Brain microvascular endothelial cell (primary cell): ENCODE data around the gene DNASE1L2.

Experiments
- DNase-seq: peaks from one replicate; pipeline ENCODE4 v3.0.0-alpha.2; 2020
- H3K27ac ChIP-seq: fragments of 250-450 bp; sonication (Bioruptor Pico); 2 replicates; pipeline ENCODE4 v1.5.1; 2020; ENCODE audit warnings: mild to moderate bottlenecking, moderate library complexity
- H3K27me3 ChIP-seq: fragments of 250-450 bp; sonication (Bioruptor Pico); replicated peaks from 2 replicates; pipeline ENCODE4 v1.5.1; 2020; ENCODE audit warnings: mild to moderate bottlenecking
- H3K36me3 ChIP-seq: fragments of 250-450 bp; sonication (Bioruptor Pico); replicated peaks from 2 replicates; pipeline ENCODE4 v1.5.1; 2020; ENCODE audit warnings: mild to moderate bottlenecking
- H3K4me3 ChIP-seq: 2 replicates; pipeline ENCODE4 v1.5.1; 2011; ENCODE audit warnings: low read depth, mild to moderate bottlenecking, control low read depth, low read length, moderate library complexity
- in situ Hi-C: cut with HindIII; loops from 2 replicates; pipeline ENCODE4 v1.10.0; 2017; ENCODE audit warnings: low sequenced_read_pairs, low pct_ligation_motif_present
- TF ChIP-seq, protein P1 (sequence below): IDR thresholded peaks from 2 replicates; pipeline ENCODE4 v1.5.1; 2011; ENCODE audit warnings: low read depth, mild to moderate bottlenecking, moderate library complexity, low read length, control low read depth, inconsistent platforms; ENCODE audit errors: missing control alignments

Gene DNASE1L2, protein sequence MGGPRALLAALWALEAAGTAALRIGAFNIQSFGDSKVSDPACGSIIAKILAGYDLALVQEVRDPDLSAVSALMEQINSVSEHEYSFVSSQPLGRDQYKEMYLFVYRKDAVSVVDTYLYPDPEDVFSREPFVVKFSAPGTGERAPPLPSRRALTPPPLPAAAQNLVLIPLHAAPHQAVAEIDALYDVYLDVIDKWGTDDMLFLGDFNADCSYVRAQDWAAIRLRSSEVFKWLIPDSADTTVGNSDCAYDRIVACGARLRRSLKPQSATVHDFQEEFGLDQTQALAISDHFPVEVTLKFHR

DNA sequence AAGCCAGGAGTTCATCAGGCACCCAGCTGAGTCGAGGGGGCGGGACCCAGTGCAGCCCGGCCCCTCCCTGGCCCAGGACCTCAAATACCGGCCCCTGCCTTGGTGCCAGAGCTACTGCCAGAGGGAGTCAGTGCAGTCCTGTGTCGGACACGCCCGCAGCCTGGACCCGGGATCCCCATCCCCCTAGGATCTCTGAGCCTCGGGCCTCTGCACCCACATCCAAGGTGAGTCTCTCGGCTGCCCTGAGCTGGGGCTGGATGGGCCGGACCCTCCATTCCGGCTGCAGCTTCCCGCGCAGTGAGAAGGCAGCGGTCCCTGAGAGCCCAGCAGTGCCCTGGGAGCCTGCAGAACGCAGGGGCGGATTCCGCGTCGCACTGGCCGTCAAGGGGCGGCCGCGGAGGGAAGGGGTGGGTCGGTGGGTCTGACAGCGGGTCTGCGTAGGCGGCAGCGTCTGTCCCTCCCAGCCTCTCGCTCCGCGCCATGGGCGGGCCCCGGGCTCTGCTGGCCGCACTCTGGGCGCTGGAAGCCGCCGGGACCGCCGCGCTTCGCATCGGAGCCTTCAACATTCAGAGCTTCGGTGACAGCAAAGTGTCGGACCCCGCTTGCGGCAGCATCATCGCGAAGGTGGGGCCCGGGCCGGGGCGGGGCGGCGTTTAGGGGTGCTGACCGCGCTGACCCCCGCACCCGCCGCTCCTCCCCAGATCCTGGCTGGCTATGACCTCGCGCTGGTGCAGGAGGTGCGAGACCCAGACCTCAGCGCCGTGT is at the start of gene DNASE1L2:
Gene DNASE1L2 (plus strand): TSS at position 108 of the 765 bp plus-strand sequence. CDS start 373 bp downstream, at position 481.
- H3K4me3 ChIP-seq = peak within 1 kb of the TSS; percentile 24
- peaks cover 5% of the 10 kb centered on the region for H3K27me3 ChIP-seq
- TF ChIP-seq, protein P1, sequence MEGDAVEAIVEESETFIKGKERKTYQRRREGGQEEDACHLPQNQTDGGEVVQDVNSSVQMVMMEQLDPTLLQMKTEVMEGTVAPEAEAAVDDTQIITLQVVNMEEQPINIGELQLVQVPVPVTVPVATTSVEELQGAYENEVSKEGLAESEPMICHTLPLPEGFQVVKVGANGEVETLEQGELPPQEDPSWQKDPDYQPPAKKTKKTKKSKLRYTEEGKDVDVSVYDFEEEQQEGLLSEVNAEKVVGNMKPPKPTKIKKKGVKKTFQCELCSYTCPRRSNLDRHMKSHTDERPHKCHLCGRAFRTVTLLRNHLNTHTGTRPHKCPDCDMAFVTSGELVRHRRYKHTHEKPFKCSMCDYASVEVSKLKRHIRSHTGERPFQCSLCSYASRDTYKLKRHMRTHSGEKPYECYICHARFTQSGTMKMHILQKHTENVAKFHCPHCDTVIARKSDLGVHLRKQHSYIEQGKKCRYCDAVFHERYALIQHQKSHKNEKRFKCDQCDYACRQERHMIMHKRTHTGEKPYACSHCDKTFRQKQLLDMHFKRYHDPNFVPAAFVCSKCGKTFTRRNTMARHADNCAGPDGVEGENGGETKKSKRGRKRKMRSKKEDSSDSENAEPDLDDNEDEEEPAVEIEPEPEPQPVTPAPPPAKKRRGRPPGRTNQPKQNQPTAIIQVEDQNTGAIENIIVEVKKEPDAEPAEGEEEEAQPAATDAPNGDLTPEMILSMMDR = no peak
- peaks cover 37% of the 10 kb centered on the region for H3K36me3 ChIP-seq
- H3K27ac ChIP-seq = no peak within 1 kb of the TSS
- DNase-seq = no peak
- in situ Hi-C loops = no loop called here

DNA sequence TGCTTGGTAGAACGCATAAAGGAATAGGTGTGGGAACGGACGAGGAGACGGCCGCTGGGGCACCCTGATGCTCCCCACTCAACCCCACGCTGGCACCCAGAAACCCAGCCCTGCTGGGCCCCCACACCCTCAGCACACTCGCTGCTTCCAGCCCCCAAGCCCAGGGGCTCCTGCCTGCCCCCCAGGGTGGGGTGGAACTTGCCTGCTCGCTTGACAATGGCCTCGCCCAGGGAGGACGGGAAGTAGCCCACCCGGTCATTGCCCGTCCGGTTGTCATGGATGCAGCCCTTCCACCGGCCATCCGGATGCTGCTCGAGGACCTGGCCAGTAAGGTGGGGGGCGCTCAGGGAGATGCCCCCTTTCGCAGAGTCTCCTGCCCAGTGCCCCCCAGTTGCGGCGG is 49.7 kb upstream of the DNASE1L2 start:
- in situ Hi-C loops = no loop called here
- TF ChIP-seq, protein P1 = no peak
- no peaks in the 10 kb centered on the region for H3K36me3 ChIP-seq
- DNase-seq = no peak
- no peak overlapping the region for H3K4me3 ChIP-seq
- H3K27ac ChIP-seq = no peak overlapping the region
- no peaks in the 10 kb centered on the region for H3K27me3 ChIP-seq

DNA sequence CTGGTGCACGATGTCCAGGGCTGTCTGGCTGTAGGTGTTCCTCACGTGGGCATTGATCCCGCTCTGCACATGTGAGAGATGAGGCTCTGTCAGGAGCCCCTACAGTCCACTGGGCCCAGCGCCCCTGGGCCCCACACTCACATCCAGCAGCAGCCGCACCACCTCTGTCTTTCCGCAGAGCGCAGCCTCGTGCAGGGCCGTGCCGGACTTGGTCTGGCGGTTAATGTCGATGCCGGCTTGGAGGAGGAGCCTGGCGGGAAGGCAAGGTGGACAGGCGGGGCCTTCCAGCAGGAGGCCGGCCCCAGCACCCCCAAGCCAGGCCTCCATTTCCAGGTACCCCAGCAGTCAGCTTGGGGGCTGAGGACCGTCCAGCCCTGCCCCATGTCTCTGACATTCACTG is 49.0 kb upstream of the DNASE1L2 start:
- H3K27ac ChIP-seq = no peak overlapping the region
- TF ChIP-seq, protein P1 = no peak
- H3K36me3 ChIP-seq = no peaks in the 10 kb centered on the region
- in situ Hi-C loops = no loop called here
- no peaks in the 10 kb centered on the region for H3K27me3 ChIP-seq
- DNase-seq = no peak
- no peak overlapping the region for H3K4me3 ChIP-seq

DNA sequence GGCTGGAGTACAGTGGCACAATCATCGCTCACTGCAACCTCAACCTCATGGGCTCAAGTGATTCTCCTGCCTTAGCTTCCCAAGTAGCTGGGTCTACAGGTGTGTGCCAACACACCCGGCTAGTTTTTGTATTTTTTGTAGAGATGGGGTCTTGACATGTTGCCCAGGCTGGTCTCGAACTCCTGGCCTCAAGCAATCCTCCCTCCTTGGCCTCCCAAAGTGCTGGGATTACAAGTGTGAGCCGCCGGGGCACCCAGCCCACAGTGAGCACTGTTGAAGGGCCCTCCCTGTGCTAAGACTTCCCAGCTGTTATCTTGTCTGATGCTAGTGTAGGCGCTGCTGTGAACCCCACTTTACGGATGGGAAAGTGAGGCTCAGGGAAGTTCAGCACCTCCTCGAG is 47.8 kb upstream of the DNASE1L2 start:
- in situ Hi-C loops = no loop called here
- TF ChIP-seq, protein P1 = no peak
- no peak for DNase-seq
- Histone ChIP-seq H3K27me3 (no peaks in the 10 kb centered on the region), H3K4me3 (no peak overlapping the region), H3K27ac (no peak overlapping the region), H3K36me3 (no peaks in the 10 kb centered on the region)

DNA sequence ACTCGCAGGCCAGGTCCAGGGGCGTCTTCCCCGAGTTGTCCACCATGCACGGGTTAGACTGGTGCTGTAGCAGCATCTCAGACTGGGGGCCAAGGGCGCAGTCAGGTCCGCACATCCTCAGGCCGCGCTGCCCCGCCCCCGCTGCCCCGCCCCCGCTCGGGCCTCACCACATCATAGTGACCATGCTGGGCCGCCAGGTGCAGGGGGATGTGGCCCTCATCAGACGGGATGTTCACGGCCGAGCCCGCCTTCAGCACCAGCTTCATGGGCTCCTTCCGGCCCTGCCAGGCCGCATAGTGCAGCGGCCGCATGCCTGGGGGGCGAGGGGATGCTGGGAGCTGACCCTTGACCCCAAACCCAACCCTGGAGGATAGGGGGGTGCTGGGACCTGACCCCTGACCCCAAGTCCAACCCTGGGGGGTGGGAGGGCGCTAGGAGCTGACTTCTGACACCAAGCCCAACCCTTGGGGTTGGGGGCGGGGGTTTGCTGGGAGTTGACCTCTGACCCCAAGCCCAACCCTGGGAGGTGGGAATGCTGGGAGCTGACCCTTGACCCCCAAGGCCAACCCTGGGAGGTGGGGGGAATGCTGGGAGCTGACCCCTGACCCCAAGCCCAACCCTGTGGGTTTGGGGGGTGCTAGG is 46.9 kb upstream of the DNASE1L2 start:
- TF ChIP-seq, protein P1 = no peak
- no peak overlapping the region for H3K27ac ChIP-seq
- in situ Hi-C loops = no loop called here
- no peak for DNase-seq
- H3K4me3 ChIP-seq = no peak overlapping the region
- peaks cover 3% of the 10 kb centered on the region for H3K27me3 ChIP-seq
- no peaks in the 10 kb centered on the region for H3K36me3 ChIP-seq
